ENCODE data around the gene CADM1.

Gene CADM1

DNA sequence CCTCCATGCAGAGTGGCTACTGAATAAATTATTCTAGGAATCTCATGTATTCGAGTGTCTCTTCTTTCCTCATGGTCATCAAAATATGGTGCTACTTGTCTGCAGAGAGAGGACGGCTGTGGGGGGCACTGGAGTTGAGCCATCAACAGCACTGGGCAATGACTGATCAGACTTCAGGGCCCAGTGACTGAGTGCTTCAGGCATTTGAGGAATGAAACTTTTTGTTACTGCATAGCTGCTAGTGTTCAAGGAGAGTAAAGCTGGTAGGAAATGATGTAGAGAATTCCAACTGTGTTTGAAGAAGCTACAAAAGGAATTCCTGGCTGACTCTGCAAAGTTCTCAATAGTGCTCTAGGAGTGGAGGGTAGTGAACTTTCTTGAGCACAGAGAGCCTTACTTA lies 277.7 kb downstream of the CADM1 start:
- no peak for DNase-seq

- no peak for DNase-seq
These were observed 279.7 kb downstream of the CADM1 start for GRCh38 chr11:115224551-115224950.

DNA sequence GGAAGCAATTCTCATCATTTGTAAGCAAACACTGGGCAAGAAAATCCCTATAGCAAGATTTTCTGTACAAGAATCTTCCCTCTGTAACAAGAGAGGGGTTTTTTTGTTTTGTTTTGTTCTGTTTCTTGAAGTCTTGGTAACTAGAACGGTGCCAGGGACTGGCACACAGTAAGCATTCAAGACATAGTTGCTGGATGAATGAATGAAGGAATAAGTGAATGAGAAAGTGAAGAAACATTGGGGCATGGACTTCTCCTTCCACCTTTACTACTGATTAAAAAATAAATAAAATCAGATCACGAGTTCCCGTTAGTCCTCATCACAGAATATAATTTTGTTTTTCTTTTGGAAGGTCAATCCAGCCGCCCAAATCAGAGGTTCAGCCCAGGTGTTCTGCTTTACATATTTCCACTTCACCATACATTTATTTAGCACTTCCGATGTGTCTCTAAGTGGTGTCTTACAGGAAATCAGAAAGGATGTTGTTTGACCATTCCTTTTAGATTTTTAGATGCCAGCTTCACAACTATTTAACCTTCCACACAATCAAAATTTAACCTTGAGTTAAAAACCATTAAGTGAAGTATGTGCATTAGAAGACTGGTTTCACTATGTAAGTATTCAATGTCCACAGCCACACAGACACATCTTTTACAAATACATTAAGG lies 281.2 kb downstream of the CADM1 start:
- DNase-seq, result no peak

DNA sequence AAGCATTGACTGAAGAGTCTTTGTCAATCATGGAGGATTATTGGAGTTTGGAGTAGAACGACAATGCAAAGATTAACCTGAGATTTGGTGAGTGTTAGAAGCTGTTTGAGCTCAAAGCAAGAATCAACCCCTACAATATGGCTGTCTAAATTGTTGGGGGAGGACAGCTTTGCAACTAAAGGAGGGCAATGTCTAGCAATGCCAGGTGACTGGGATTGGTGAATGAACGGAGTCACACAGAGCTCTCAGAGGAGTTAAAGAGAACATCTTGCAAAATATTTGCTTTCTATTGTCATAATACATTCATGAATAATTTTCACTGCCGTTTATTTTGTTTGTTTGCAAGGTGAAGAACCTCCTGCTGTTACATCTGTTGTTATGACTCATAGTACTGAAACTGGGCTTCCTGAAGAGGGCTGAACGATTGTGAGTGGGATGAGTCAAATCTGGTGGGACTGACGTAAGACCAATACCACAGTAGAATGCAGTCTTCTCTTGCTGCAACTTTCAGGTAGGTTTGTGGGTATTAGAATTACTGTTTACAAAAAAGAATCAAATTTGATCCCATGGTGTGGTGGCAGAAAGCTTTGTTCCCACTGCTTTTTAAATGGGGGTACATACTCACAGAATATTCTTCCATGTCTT lies 281.9 kb downstream of the CADM1 start:
- DNase-seq, result peak; percentile 80

GRCh38 chr11:115221461-115222069 lies 282.6 kb downstream of the CADM1 start:
- no peak for DNase-seq

- no peak for DNase-seq
These were observed 283.3 kb downstream of the CADM1 start for GRCh38 chr11:115220911-115221310.

GRCh38 chr11:115220423-115220822 lies 283.8 kb downstream of the CADM1 start:
- no peak for DNase-seq

DNA sequence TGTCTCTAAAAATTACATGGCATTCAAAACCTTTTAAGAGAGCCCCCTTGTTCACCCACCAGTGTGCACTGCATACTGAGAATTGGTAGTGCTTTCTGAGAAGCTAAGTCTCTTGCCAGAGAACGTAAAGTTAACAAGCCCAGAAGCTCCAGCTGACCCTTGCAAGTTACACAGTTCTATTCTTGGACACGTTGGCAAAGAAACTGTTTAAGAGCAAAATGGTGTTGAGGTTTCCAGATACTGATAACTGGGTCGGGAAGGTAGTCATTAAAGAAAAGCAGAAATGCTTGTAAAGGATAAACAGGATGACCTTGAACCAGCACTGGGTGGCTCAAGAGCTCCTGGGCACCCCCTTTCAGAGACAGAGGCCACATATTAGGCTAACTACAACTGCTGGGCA lies 284.8 kb downstream of the CADM1 start:
- DNase-seq, result no peak

- DNase-seq, result no peak
These were observed 286.4 kb downstream of the CADM1 start for GRCh38 chr11:115217726-115218311.

GRCh38 chr11:115215694-115216617 lies 288.3 kb downstream of the CADM1 start:
- no peak for DNase-seq

DNA sequence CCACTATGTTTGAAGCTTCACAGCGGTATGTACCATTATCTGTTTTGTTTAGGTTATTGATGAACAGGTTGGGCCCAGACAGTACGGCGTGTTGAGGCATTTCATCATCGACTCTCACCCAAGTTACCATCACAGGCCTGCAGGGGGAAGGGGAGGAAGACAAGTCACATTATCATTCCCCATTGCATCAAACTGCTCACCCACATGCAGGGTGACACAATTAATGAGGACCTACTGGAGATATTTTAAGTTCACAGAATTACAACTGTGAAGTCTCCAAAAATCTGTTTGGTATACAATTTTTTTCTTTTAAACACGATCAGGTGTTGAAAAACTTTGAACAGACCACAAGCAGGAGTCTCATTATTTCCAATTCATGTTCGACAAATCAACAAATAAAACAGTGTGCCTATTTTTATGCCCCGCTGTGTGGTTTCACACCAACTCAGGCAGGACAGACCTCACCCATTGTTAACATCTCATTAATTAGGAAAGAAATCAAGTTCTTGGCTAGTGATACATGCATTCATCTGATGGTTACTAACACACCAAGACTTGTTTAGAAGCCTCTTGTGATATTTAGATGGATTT lies 289.5 kb downstream of the CADM1 start:
- DNase-seq, result no peak

GRCh38 chr11:115213007-115213406 lies 291.2 kb downstream of the CADM1 start:
- DNase-seq, result no peak

- DNase-seq, result no peak
These were observed 295.4 kb downstream of the CADM1 start for GRCh38 chr11:115208808-115209259.

- no peak for DNase-seq
These were observed 296.3 kb downstream of the CADM1 start for GRCh38 chr11:115207916-115208315.

DNA sequence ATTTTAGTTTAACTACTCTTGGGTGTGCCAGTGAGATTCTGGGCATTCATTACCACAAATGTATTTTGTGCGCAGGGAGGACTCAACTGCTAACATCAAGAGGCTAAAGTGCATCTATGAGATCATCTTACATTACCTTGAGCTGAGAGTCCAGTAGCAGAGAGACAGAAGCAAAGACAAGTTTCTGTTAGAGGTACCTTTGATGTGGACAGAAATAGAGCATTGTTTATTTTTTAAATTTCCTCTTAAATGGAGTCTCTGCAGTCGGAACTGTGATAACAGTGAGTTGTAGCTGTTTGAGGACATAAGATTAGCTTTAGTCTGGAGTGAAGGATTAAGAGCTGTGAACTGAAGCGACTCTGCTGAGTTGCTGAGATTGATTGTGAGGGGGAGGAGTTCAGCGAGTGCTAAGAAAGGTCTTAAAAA lies 297.0 kb downstream of the CADM1 start:
- DNase-seq, result no peak

GRCh38 chr11:115206365-115207022 lies 297.7 kb downstream of the CADM1 start:
- DNase-seq, result no peak

GRCh38 chr11:115202900-115203552 lies 301.2 kb downstream of the CADM1 start:
- no peak for DNase-seq

DNA sequence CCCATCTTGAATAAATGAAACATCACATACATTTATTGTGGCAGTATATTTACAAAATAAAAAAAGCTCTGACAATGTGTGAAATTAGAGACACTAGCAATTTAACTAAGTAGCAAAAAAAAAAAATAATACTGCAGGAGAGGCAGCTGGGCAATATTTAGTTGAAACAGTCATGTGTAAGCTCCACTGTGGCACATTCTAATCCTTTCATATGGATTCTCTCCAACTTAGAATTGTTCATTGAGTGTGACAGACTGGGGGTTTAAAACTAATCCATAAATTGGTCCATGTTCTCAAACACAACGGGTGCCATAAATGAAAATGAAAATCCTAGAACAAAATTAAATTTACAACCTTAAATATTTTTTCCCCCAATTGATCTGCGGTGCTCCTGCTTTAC lies 302.1 kb downstream of the CADM1 start:
- DNase-seq, result no peak

GRCh38 chr11:115201111-115201792 lies 303.0 kb downstream of the CADM1 start:
- no peak for DNase-seq

GRCh38 chr11:115199481-115200069 lies 304.6 kb downstream of the CADM1 start:
- no peak for DNase-seq
